GM12875 (cell line): ENCODE measurements around the gene DHX32.
A peak's percentile ranks its signal among the peaks of the same experiment; 100 is the strongest.

Experiments
- H3K4me3 ChIP-seq: one replicate; pipeline ENCODE4 v1.5.1; 2011; ENCODE audit warnings: low read depth, low read length, control low read depth
- TF ChIP-seq, protein P1 (sequence below): IDR thresholded peaks from 2 replicates; pipeline ENCODE4 v1.5.1; 2011; ENCODE audit warnings: low read depth, mild to moderate bottlenecking, control low read depth, inconsistent platforms, low read length, moderate library complexity, borderline replicate concordance; ENCODE audit not compliant: insufficient read depth

DHX32 gene

DNA sequence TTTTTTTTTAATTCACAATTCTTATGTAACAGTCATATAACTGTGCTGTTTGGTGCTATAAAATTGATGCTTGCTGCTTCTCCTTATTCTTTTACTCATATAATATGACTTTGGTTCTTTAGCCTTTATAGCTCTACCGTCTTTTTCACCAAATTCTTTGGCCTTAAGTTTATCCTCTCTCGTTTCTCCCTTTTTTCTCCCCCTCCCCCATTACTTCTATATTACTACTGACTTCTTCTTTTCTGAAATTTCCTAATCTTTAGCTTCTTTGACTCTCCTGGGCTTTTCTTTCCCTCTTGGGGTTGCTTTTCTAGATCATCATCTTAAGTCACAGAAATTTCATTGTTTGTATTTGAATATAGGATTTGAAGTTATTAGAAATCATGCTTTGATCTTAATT is 54.0 kb downstream of the DHX32 start:
- TF ChIP-seq, protein P1, sequence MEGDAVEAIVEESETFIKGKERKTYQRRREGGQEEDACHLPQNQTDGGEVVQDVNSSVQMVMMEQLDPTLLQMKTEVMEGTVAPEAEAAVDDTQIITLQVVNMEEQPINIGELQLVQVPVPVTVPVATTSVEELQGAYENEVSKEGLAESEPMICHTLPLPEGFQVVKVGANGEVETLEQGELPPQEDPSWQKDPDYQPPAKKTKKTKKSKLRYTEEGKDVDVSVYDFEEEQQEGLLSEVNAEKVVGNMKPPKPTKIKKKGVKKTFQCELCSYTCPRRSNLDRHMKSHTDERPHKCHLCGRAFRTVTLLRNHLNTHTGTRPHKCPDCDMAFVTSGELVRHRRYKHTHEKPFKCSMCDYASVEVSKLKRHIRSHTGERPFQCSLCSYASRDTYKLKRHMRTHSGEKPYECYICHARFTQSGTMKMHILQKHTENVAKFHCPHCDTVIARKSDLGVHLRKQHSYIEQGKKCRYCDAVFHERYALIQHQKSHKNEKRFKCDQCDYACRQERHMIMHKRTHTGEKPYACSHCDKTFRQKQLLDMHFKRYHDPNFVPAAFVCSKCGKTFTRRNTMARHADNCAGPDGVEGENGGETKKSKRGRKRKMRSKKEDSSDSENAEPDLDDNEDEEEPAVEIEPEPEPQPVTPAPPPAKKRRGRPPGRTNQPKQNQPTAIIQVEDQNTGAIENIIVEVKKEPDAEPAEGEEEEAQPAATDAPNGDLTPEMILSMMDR = no peak
- H3K4me3 ChIP-seq = no peak overlapping the region

DNA sequence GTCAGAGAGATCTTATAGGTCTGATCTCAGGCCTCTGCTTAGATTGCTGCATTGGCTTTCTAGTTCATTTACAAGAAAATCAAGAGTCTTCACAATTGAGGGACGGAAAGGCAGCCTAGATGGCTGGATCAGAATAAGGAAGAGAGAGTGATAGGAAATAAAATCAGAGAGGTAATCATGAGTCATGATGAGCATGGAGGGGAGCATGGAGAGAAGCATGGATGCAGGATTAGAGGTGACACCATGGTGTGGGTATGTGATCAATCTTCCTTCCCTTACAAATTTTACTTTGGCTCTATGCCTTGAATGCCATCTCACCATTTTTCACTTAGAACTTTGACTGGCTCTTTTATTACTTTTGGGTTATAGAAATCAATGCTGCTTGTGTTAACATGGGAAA is 56.4 kb downstream of the DHX32 start:
- H3K4me3 ChIP-seq = peak overlapping the region; percentile 96
- TF ChIP-seq, protein P1 = no peak

DNA sequence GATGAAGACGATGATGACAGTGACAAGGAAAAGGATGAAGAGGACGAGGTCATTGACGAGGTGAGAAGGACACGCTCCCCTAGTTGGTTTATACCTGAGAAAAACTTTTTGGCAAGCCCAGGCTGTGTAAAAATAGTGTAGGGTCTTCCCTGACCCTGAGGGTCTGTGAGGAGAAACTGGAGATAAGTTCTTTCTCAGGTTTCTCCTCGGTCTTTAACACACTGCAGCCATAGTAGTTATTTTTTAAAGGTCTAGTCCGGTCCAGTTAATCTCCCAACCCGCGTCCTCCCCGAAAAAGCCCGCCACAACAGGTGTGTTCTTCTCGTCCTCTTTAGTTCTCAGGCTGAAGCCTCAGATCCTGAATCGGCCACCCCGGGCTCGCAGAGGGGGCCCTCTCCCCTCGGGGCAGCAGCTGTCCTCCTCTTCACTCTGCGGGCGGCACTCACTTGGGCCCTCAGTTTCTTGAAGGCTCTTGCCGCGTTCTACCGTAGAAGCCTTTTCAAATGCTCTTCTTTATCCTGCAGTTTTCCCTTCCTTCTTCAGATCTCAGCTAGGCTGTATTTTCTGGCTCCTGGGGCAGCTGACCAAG is 57.3 kb downstream of the DHX32 start:
- H3K4me3 ChIP-seq = peak overlapping the region; percentile 96
- TF ChIP-seq, protein P1 = no peak

DNA sequence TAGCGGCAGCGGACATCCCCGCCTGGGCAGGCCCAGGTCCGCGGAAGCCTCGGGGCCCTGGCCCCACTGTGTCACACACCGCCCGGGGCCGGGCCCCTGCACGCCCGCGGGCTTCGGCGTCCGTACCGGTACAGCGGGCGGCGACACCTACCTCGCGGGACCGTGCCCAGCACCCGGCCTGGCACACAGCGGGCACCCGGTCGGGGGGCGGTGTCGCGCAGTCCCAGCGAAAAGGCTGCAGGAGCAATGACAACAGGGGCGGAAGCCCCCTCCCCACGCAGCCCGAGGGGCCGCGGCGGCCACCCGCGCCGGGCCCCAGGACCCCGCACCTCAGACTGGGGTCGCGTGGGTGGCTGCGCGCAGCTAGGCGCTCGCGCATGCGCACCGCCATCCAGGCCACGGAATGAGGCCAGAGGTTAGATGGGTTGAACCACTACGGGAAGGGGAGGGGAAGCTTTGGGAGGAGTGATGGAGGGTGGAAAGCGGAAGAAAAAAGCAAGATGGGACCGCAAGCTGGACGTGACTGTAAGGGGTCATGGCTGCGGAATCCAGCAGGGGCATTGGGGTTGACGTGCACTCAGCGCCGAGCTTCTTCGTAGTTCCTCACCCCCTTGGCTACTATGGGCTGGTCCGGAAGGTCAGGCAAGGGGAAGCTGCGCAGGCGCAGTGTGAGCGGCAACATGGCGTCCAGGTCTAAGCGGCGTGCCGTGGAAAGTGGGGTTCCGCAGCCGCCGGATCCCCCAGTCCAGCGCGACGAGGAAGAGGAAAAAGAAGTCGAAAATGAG is 58.0 kb downstream of the DHX32 start, which contains the start of the genes BCCIP and UROS:
Gene BCCIP, plus strand, starts transcription at position 669 of the 785 bp plus-strand sequence. Its CDS starts 12 bp downstream, at position 681.
Gene UROS, minus strand, starts transcription at position 381 of the 785 bp plus-strand sequence. CDS start 6,759 bp downstream, outside the sequence.
- peak within 1 kb of the TSS; percentile 96 for H3K4me3 ChIP-seq

DNA sequence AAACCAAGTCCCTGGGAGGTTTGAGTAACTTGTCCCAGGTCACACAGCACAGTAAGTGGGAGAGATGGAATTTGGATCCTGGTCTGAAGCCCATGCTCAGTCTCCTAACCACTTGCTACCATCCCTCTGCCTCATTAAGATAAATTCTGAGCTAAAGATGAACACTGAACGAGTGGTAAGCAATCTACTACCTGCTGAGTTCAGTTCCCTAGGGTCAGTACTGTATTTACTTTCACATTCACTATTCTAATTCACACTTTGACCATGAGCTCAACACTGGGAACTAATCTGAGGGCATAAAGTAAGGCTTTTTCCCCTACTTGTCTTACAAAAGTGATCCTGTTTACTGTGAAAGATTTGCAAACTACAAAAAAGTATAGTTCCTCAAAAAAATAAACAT is 60.4 kb downstream of the DHX32 start:
- H3K4me3 ChIP-seq = no peak overlapping the region
- TF ChIP-seq, protein P1 = no peak

More for the DNA sequence above, 58.0 kb downstream of the DHX32 start, which contains the start of the genes BCCIP and UROS:
- TF ChIP-seq, protein P1 = no peak

DNA sequence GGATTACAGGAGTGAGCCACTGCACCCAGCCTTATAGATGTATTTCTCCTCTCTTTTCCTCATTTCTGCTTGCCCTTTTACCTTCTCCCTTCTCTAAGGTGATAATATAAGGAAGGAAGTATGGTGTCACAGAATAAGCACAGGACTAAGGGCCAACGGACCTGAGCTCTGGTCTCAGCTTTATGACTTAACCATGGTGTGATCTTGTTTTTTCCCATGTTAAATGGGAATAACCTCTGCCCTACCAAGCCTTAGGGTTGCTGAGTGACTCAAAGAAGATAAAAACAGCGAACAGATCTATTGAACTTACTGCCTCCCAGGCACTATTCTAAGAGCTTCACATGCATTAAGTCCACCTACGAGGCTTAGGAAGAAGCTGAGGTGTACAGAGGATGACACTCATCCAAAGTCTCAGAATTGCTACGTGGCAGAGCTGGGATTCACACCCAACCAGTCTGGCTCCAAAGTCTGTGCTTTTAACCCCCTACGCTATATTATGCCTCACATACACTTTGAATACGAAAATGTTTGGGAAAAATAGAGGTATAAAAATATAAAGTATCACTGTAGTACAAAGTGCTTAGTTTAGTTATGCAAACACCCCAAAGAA is 63.6 kb downstream of the DHX32 start:
- TF ChIP-seq, protein P1 = no peak
- H3K4me3 ChIP-seq = no peak overlapping the region
